DLD1 (cell line): ENCODE data around the gene NAGLU.

Experiments used
- in situ Hi-C: cut with HindIII; loops from 2 replicates; pipeline ENCODE4 v1.10.0; 2017; ENCODE audit warnings: low sequenced_read_pairs

The NAGLU gene

DNA sequence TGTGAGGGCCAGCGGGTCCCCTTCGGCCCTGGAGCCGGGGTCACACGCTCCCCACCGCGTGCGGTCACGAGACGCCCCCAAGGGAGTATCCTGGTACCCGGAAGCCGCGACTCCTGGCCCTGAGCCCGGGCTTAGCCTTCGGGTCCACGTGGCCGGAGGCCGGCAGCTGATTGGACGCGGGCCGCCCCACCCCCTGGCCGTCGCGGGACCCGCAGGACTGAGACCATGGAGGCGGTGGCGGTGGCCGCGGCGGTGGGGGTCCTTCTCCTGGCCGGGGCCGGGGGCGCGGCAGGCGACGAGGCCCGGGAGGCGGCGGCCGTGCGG lies at the start of gene NAGLU:
Gene NAGLU (plus strand): TSS at position 194 of the 324 bp plus-strand sequence. CDS start 32 bp downstream, at position 226.
- in situ Hi-C loops = no loop called here

DNA sequence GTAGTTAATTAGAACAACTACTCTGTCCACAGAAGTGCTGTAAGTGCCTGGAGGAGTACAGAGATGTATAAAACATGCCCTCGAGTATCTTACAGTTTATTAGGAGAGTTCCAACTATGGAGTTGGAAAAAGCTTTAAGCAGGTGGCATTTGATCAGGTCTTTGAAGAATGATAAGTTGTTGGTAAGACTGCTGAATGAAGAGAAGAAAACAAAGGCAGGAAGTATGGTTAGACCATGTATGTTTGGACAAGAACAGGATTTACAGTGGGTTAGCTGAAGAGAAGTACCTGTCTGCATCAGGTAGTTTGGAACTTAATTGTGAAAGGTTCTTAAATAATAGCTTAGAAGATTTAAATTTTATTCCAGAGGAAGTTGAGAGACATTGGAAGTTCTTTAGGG lies 48.0 kb upstream of the NAGLU start:
- in situ Hi-C loops = no loop called here

DNA sequence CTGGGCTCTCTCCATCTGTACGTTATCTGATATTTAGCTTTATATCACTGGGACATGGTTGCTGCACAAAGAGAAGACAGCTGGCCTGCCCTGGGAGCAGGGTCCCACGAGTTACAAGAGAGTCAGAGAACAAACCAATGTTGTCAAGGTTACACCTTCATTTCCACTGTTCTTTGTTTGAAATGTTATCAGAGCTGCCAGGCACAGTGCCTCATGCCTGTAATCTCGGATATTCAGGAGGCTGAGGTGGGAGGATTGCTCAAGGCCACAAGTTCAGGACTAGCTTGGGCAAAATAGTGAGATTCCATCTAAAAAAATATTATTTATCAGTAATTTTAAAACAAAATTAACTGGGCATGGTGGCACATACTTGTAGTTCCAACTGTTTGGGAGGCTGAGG lies 42.7 kb upstream of the NAGLU start:
- in situ Hi-C loops = no loop called here

DNA sequence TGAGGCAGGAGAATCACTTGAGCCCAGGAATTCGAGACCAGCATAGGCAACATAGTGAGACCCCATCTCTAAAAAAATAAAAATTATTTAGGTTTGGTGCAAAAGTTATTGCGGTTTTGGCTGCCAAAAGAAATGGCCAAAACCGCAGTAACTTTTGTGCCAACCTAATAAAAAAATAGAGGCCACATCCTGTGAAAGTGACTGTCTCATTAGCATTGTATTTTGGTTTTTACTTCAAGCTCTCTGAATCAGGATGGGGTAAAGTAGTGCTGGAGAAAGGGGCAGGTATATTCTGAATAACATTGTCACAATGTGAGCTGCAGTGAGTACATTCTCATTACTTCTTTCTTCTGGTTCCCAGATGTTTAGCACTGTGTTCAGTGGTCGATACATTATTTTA lies 41.4 kb upstream of the NAGLU start:
- in situ Hi-C loops = no loop called here

DNA sequence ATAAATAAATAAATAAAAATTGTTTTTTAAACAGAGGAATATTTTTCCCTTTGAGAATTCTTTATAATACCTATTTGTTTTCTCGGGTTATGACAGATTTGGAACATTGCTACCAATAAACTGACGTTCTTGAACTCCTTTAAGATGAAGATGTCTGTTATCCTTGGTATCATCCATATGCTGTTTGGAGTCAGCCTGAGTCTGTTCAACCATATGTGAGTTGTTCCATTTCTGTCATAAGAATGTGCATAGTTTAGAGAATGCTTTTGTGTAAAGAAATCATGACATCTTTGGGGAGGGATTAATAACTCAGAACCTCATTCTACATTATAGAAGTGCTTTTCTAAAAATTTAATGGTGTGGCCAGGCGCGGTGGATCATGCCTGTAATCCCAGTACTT lies 37.2 kb upstream of the NAGLU start:
- in situ Hi-C loops = no loop called here

DNA sequence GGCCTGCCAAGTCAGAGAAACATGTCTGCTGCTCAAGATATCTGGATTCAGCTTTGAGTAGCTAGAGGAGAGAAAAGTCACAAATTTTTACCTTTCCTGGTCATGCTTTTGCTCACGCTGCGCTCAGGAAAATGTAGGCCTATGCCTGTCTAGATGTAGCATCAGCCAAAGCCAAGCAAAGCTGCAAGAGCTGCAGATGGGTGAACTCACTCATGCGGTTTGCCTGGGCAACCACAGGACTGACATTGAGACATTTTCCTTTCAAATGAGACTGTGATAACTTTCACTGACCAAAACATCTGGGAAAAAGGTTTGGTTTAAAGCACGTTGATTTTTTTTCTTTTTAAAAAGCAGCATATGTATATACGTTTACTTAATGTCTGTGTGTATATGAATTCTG lies 34.0 kb upstream of the NAGLU start:
- in situ Hi-C loops = loop anchor here (25.0 kb wide), 1 partner anchor 190 kb away; no protein-coding TSS in a partner anchor

DNA sequence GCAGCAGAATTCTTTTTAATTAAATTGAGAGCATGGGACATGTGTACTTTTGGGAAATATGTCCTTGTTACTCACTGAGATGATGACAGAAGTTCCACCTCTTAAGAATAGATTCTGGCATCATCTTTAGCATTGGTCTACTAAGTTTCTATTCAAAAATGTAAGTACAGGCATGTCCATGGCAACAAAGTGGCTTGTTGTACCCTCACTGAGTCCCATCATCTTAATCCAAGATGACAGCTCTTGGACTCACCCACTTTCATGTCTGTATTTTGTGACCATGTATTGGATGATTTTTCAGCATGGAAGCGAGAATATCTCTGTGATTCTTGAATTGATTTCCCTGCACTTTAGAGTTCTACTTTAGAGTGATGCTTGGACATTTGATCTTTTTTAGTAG lies 33.1 kb upstream of the NAGLU start:
- in situ Hi-C loops = loop anchor here (25.0 kb wide), 1 partner anchor 191 kb away; no protein-coding TSS in a partner anchor

DNA sequence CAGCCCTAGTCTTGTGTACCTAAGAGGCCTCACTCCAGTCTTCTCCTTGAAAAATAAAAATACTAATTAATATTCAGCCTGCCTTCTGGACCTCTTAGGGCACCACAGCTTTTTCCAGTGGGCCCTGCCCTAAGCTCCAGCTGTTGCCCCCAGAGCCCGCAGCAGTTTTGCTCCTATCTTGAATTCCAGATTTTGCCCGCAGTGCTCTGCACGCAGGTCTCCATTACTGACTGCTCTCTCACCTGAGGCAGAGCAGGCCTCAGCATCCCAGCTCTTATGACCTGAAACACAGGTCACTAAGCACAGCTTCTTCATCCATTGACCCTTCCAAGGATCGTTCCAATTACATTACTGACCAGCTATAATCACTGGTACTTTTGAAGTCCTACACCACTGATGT lies 28.4 kb upstream of the NAGLU start:
- in situ Hi-C loops = loop anchor here (25.0 kb wide), 1 partner anchor 195 kb away; no protein-coding TSS in a partner anchor

DNA sequence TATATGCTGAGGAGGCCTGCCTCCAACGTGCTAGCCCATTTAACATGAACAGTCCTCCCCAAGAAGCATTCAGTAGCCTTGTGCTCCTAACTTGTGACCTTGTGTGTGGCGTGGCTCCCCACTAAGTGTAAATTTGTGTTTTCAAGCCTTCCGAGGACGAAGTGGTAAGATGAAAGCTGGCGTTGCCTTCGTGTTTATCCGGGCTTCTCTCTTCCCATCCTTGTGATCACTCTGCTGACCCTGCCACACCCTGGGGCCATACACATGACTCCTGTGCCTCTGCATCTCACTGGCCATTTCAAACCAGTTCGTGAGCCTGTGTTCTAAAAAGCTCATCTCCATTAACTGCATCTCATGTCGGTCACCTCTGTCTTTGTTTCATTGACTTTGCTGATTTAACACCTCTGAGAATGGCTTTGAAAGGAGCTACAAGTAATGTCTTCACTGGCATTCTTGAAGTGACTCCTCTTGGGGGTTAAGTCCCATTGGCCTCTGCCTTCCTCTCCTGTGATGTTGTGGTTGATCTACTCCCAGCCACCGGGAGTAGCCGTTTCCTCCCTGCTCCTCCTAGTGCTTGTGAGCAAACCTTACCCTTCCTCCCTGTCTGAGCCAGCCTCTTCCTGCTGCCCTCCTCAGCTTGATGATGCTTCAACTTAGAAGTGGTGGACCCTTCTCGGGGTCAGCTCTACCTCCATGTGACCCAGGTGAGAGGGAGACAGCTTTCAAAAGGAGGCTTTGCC lies 27.4 kb upstream of the NAGLU start:
- in situ Hi-C loops = loop anchor here (25.0 kb wide), 1 partner anchor 196 kb away; no protein-coding TSS in a partner anchor

DNA sequence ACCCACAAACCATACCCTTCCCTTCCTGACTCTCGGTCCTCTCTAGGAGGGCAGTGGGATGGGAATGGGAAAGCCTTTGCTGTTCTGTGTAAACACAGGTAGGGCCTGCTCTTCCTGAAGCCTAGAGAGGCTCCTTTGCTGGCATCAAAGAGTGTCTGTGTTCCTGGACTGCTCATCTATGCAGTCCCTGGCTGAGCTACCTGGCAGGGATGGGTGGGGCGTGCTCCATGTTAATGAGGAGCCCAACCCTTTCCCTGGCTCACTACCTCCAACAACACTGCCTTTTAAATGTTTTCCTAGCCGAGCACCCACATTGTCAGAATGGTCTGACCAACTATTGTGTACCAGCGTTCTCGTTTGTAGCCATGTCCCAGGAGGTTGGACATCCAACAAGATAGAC lies 26.6 kb upstream of the NAGLU start:
- in situ Hi-C loops = loop anchor here (25.0 kb wide), 1 partner anchor 197 kb away; no protein-coding TSS in a partner anchor

DNA sequence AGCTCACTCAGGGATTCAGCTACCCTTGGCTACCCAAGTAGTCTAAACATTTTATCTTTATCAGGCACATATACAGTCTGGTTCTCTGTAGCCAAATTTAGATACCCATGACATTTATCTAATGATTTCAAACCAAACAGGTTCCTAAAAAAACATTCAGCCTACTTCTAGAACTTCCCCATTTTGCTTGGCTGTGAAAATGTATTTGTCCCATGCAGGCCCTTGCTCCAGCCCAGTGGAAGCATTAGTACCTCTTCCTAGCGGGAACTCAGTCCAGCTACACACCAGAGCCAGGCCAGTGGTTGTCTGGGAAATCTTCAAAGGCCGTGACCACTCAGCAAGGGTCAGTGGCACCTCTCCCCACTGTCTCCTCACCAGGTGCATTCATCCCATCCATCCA lies 26.2 kb upstream of the NAGLU start:
- in situ Hi-C loops = loop anchor here (25.0 kb wide), 1 partner anchor 198 kb away; no protein-coding TSS in a partner anchor

DNA sequence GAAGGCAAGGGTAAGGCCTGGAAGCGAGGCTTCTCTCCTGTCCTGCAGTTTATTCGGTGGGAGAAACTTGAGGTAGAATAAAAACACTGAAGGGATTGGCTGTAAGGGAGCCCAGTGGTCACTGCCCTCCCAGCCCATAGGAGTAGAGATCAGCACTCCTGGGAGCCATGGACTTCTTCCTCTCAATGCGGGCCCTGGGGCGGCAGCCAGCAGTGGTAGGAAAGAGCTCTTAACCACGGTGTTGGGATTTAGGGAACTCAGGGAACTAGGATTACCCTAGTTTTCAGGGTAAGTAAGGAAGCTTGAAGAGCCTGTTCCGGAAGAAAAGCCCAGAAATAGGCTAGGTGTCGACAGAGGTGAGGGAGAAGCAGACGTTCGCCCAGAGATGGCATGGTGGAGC lies 23.8 kb upstream of the NAGLU start:
- in situ Hi-C loops = loop anchor here (25.0 kb wide), 1 partner anchor 200 kb away; no protein-coding TSS in a partner anchor

DNA sequence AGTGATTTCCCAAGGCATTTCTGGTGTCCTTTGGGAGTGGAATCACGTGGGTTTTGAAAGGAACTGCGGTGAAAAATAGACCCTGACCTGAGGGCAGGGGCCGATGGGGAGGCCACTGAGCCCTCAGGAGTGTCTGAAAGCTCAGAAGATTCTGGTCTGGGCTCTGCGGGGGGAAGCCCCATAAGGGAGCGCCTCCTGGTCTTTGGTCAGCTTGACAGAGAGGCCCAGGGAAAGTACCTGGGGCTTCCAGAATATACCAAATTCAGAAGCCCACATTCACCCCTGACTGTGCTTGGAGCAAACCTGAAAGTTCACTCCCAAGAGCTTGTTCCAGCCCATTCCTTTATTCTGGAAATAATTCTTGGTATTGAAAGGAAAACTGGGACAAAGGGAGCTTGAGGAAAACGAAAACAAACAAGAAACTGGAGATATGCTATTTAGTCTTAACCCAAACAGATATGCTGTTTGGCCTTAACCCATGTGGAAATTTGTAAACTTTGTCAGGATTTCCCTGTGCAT lies 23.2 kb upstream of the NAGLU start:
- in situ Hi-C loops = loop anchor here (25.0 kb wide), 1 partner anchor 200 kb away; no protein-coding TSS in a partner anchor

DNA sequence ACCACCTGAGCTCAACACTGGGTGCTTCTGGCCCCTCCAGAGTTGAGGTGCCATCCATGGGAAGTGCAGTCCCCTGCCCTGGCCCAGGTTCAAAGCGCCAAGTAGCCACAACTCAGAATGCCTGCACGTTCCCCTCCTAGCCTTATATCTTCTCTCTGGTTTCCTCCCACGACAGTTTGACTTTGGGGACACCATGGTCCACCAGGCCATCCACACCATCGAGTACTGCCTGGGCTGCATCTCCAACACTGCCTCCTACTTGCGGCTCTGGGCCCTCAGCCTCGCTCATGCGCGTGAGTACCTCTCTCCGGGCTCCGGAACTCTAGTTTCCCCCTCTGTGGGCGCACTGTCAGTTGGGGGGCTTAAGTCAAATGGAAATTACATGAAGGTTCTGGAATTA lies 22.4 kb upstream of the NAGLU start:
- in situ Hi-C loops = loop anchor here (25.0 kb wide), 1 partner anchor 201 kb away; no protein-coding TSS in a partner anchor

DNA sequence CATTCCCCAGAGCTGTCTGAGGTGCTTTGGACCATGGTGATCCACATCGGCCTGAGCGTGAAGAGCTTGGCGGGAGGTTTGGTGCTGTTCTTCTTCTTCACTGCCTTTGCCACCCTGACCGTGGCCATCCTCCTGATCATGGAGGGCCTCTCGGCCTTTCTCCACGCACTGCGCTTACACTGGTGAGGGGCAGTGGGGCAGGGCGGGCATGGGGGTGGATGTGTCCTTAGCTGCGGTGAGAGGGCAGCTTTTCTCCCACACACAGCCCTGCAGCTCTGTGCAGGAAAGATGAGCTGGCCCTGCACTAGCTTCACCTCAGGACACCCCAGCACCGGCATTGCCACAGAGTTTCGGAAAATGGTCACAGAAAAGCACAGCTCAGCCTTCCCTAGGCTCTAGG lies 21.8 kb upstream of the NAGLU start:
- in situ Hi-C loops = loop anchor here (25.0 kb wide), 1 partner anchor 202 kb away; no protein-coding TSS in a partner anchor

DNA sequence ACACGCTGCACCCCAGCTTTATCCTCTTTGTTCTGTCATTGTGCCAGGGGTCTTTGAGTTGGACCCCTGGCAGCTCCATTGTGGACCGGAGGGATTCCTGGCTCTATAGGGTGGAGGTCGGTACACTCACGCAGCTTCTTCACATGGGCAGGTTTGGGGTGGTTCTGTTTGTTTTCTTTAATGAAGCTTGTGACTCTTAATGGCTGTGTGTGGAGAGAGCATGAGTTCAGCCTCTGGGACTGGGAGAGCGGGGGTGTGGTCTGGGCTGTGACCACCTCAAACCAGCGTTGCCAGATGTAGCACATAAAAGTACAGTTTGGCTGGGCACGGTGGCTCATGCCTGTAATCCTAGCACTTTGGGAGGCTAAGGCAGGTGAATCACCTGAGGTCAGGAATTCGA lies 21.2 kb upstream of the NAGLU start:
- in situ Hi-C loops = loop anchor here (25.0 kb wide), 1 partner anchor 203 kb away; no protein-coding TSS in a partner anchor

DNA sequence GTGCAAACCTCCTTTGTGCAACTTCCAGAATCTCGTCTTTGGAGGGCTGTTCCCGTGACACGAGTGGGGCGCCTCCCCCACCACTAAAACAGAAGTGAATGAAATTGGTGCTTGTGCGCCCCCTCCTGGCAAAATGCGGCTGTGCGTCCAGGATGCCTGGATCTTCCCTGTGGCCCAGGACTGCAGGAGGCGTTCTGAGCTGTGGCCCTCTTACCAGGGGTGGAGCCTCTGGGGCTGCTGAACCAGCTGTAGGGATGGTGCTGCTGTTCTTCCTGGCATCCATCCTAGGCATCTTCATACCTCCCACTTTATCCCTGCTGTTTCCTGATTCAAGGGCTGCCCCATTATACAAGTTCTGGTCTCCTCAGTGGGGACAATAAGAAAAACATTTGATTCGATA lies 18.5 kb upstream of the NAGLU start:
- in situ Hi-C loops = loop anchor here (25.0 kb wide), 1 partner anchor 205 kb away; no protein-coding TSS in a partner anchor

DNA sequence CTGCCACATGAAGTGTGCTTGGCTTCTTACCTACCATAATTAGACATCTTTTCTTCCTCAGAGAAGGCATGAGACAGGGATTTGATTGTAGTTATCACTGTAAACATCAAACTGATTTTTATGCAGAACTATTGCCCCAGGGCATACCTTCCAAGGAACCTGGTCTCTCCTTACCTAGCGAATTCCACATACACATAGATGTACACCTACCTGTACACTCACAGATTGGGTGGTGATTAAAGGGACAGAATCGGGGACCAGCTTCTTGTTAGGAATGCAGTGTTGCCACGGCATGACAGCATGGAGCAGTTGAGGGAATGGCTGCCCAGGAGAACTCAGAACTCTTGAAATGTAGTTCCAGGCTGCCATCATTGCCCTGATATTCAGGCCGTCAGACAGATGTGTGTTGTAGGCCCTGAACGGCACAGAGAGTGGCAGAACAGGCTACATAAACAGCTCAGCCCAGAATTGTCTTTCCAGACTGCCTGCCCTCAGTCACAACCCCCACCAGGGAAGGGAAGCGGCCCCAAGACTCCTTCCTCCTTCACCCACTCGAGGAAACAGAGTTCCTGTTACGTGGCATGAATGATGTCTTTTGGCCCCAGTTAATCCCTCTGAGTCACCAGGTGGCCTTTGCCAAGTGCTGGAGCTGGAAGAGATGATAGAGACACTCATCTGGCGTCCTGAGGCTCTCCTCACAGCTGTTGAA lies 17.8 kb upstream of the NAGLU start:
- in situ Hi-C loops = loop anchor here (25.0 kb wide), 1 partner anchor 206 kb away; no protein-coding TSS in a partner anchor

DNA sequence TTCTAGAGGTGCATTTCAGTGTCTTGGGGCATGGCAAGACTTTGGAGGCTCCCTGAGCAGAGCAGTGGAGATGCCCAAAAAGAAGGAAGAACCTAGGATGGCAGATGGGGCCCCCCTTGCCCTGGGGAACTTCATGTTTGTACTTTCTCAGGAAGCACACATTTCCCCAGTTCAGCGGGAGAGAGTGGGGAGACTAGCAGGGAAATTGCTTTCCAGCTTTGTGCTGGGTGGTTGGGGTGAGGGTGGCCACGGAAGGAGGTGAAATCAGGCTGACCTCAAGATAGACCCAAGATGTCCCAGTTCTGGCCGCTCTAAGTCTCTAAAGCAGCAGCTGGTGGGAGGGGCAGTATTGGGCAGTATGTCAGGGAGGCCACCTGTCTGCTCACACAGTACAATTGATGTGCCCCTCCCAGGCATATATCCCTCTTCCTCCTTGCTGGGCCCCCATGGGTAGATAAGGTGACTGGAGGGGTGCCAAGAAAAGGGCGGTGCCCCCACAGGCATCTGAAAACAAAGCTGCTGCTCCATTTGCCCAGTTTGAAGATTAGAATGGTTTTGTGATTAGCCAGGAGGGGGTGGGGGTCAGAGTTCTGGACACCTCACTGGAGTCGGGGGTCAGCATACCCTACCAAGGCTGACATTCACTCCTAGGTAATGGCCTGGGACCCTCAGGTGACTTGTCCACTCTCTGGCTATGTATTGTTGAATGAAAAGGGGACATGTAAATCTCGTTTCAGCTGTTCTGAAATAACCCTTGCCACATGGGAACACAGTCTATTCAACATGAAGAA lies 17.1 kb upstream of the NAGLU start:
- in situ Hi-C loops = loop anchor here (25.0 kb wide), 1 partner anchor 207 kb away; no protein-coding TSS in a partner anchor
